CD8-positive, alpha-beta memory T cell (primary cell): ENCODE data around the gene SEZ6L. TPM values are rescaled to one million over a fixed set of nuclear protein-coding genes. Genes with fewer than 3 reads are reported as not detected.

Experiments used
- CTCF ChIA-PET: fragments of 350-600 bp; sonication (Branson Sonifier 250); formaldehyde crosslinking; loops from one replicate; lab custom pipeline; 2021; ENCODE audit warnings: antibody characterized with exemption; lab: Charles Lee
- POLR2A ChIA-PET: fragments of 350-600 bp; sonication (Branson Sonifier 250); formaldehyde crosslinking; loops from one replicate; lab custom pipeline; 2021; ENCODE audit warnings: antibody characterized with exemption; lab: Charles Lee
- DNase-seq, 5 donors: peaks; one replicate each; pipeline versions ENCODE4 v3.0.0 to v3.0.0-alpha.2; 2020 to 2022; ENCODE audit warnings: mixed read lengths in 1 of 5
- H3K27ac ChIP-seq: one replicate; pipeline ENCODE4 v1.7.0; 2013; ENCODE audit warnings: low read depth, mild to moderate bottlenecking, low read length, moderate library complexity
- H3K27me3 ChIP-seq: 2 replicates; pipeline ENCODE4 v1.7.0; 2013; ENCODE audit warnings: low read length, mild to moderate bottlenecking; ENCODE audit not compliant: insufficient read depth, poor library complexity, severe bottlenecking
- H3K36me3 ChIP-seq: 2 replicates; pipeline ENCODE4 v1.7.0; 2013; ENCODE audit warnings: mild to moderate bottlenecking, low read length, moderate library complexity; ENCODE audit not compliant: insufficient read depth
- H3K4me1 ChIP-seq: 2 replicates; pipeline ENCODE4 v1.7.0; 2013; ENCODE audit warnings: mild to moderate bottlenecking, low read length, moderate library complexity; ENCODE audit not compliant: insufficient read depth
- H3K4me3 ChIP-seq: 2 replicates; pipeline ENCODE4 v1.7.0; 2013; ENCODE audit warnings: mild to moderate bottlenecking, low read length
- H3K9me3 ChIP-seq: 2 replicates; pipeline ENCODE4 v1.7.0; 2013; ENCODE audit warnings: mild to moderate bottlenecking, low read length
- H3K27ac Mint-ChIP-seq, 8 donors: one replicate each; pipeline ENCODE4 v1.8.0; 2020 to 2021; ENCODE audit warnings: mixed read lengths in 8 of 8, mild to moderate bottlenecking in 6 of 8, inconsistent platforms in 3 of 8, moderate library complexity in 3 of 8
- H3K27me3 Mint-ChIP-seq, 2 donors: one replicate each; pipeline ENCODE4 v1.8.0; 2020 to 2021; ENCODE audit warnings: mixed read lengths in 2 of 2, mild to moderate bottlenecking in 1 of 2, moderate library complexity in 1 of 2
- H3K36me3 Mint-ChIP-seq, 3 donors: one replicate each; pipeline ENCODE4 v1.8.0; 2020 to 2021; ENCODE audit warnings: mixed read lengths in 3 of 3, inconsistent platforms in 1 of 3, mild to moderate bottlenecking in 1 of 3
- H3K4me1 Mint-ChIP-seq, 3 donors: one replicate each; pipeline ENCODE4 v1.8.0; 2020 to 2021; ENCODE audit warnings: mixed read lengths in 3 of 3, inconsistent platforms in 1 of 3, mild to moderate bottlenecking in 1 of 3
- H3K4me3 Mint-ChIP-seq, 7 donors: one replicate each; pipeline ENCODE4 v1.8.0; 2020 to 2021; ENCODE audit warnings: mixed read lengths in 7 of 7, mild to moderate bottlenecking in 6 of 7, moderate library complexity in 4 of 7, inconsistent platforms in 2 of 7
- H3K9me3 Mint-ChIP-seq, 5 donors: one replicate each; pipeline ENCODE4 v1.8.0; 2020 to 2022; ENCODE audit warnings: mixed read lengths in 5 of 5, mild to moderate bottlenecking in 3 of 5, moderate library complexity in 2 of 5, inconsistent platforms in 1 of 5
- polyA plus RNA-seq: library from polyadenylated mRNA; unstranded; fragments of 300-500 nt; fragmentation: Illumina TruSeq; gene quantifications from one replicate; pipeline ENCODE4 v1.2.3, GENCODE V29; 2021
- total RNA-seq, 2 experiments: library from RNA; stranded (reverse); gene quantifications; one replicate each; pipeline ENCODE4 v1.2.3, GENCODE V29; 2021

SEZ6L gene
- total and polyA plus RNA-seq, 3 experiments from 2014 or later = not detected

- peaks cover 18 to 42% of the 10 kb centered on the region in 2 donors for H3K27me3 Mint-ChIP-seq
- no peak overlapping the region for H3K27ac Mint-ChIP-seq
- no peak for DNase-seq
- H3K9me3 Mint-ChIP-seq = no peaks in the 10 kb centered on the region
- POLR2A ChIA-PET = no interaction called here
- CTCF ChIA-PET = interaction anchor here (1.8 kb wide), 1 partner anchor 25 kb away, joined by 4 read pairs; no protein-coding TSS in a partner anchor
- H3K9me3 ChIP-seq = no peaks in the 10 kb centered on the region
- no peak overlapping the region for H3K4me3 Mint-ChIP-seq
- peaks cover 6 to 7% (median 6%) of the 10 kb centered on the region in 3 donors for H3K4me1 Mint-ChIP-seq
- H3K27me3 ChIP-seq = peaks cover 4% of the 10 kb centered on the region
- no peak overlapping the region for H3K27ac ChIP-seq
- H3K4me3 ChIP-seq = no peak overlapping the region
- H3K36me3 ChIP-seq = no peaks in the 10 kb centered on the region
- H3K36me3 Mint-ChIP-seq = no peaks in the 10 kb centered on the region
- H3K4me1 ChIP-seq = peaks cover 7% of the 10 kb centered on the region
These were observed 188.0 kb downstream of the SEZ6L start for GRCh38 chr22:26357281-26357680.

- Mint-ChIP-seq H3K36me3 (no peaks in the 10 kb centered on the region), H3K4me3 (no peak overlapping the region), H3K9me3 (no peaks in the 10 kb centered on the region), H3K27ac (peak overlapping the region in 1 of 8 donors; percentile 65), H3K27me3 (peaks cover 19 to 42% of the 10 kb centered on the region in 2 donors), H3K4me1 (peaks cover 6 to 7% (median 6%) of the 10 kb centered on the region in 3 donors)
- H3K27ac ChIP-seq = no peak overlapping the region
- no peak for DNase-seq
- ChIA-PET POLR2A (no interaction called here), CTCF (interaction anchor here (1.8 kb wide), 1 partner anchor 26 kb away, joined by 4 read pairs; no protein-coding TSS in a partner anchor)
- peaks cover 4% of the 10 kb centered on the region for H3K27me3 ChIP-seq
- no peaks in the 10 kb centered on the region for H3K36me3 ChIP-seq
- H3K4me3 ChIP-seq = no peak overlapping the region
- H3K4me1 ChIP-seq = peaks cover 7% of the 10 kb centered on the region
- no peaks in the 10 kb centered on the region for H3K9me3 ChIP-seq
These were observed 188.6 kb downstream of the SEZ6L start for GRCh38 chr22:26357813-26358212.

GRCh38 chr22:26359156-26359555 is 189.9 kb downstream of the SEZ6L start:
- Histone ChIP-seq H3K27ac (no peak overlapping the region), H3K27me3 (peaks cover 4% of the 10 kb centered on the region), H3K9me3 (no peaks in the 10 kb centered on the region), H3K4me3 (no peak overlapping the region), H3K36me3 (no peaks in the 10 kb centered on the region), H3K4me1 (peaks cover 7% of the 10 kb centered on the region)
- ChIA-PET CTCF (interaction anchor here (1.8 kb wide), 1 partner anchor 27 kb away, joined by 4 read pairs; no protein-coding TSS in a partner anchor), POLR2A (no interaction called here)
- no peak overlapping the region for H3K4me3 Mint-ChIP-seq
- H3K27ac Mint-ChIP-seq = no peak overlapping the region
- no peak for DNase-seq
- H3K36me3 Mint-ChIP-seq = no peaks in the 10 kb centered on the region
- H3K9me3 Mint-ChIP-seq = no peaks in the 10 kb centered on the region
- peaks cover 6 to 7% (median 6%) of the 10 kb centered on the region in 3 donors for H3K4me1 Mint-ChIP-seq
- H3K27me3 Mint-ChIP-seq = peaks cover 19 to 34% of the 10 kb centered on the region in 2 donors

- Histone ChIP-seq H3K9me3 (no peaks in the 10 kb centered on the region), H3K27me3 (peaks cover 4% of the 10 kb centered on the region), H3K27ac (no peak overlapping the region), H3K4me1 (peaks cover 7% of the 10 kb centered on the region), H3K4me3 (no peak overlapping the region), H3K36me3 (no peaks in the 10 kb centered on the region)
- Mint-ChIP-seq H3K9me3 (no peaks in the 10 kb centered on the region), H3K4me3 (peak overlapping the region in 1 of 7 donors; percentile 5), H3K27me3 (peaks cover 13 to 29% of the 10 kb centered on the region in 2 donors), H3K36me3 (no peaks in the 10 kb centered on the region), H3K27ac (peak overlapping the region in 1 of 8 donors; percentile 40), H3K4me1 (peaks cover 6 to 7% (median 6%) of the 10 kb centered on the region in 3 donors)
- DNase-seq = peak; percentile 43 to 72 (median 52)
- ChIA-PET CTCF (no interaction called here), POLR2A (no interaction called here)
These were observed 191.1 kb downstream of the SEZ6L start for GRCh38 chr22:26360169-26360885.

DNA sequence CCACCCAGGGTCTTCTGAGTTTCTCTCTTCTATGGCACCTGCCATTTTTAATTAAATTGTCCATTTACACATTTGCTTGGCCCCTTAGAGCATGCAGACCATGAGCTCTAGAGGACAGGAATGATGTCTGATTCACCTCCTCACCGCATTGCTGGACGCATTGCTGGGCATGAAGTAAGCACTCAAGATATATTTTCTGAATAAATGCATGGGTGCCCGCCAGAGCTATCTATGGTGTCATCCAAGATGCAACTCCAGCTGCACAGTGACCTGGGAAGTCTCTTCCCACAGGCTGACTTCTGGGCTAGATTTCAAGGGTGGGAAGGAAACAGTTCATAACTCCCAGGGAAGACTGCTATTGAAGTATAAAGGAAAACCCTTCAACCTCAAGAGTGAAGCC is 193.2 kb downstream of the SEZ6L start:
- peaks cover 6 to 7% (median 6%) of the 10 kb centered on the region in 3 donors for H3K4me1 Mint-ChIP-seq
- H3K27me3 Mint-ChIP-seq = peaks cover 13 to 30% of the 10 kb centered on the region in 2 donors
- H3K4me3 ChIP-seq = no peak overlapping the region
- DNase-seq = no peak
- no peaks in the 10 kb centered on the region for H3K9me3 ChIP-seq
- H3K27ac ChIP-seq = no peak overlapping the region
- H3K36me3 ChIP-seq = no peaks in the 10 kb centered on the region
- peaks cover 4% of the 10 kb centered on the region for H3K27me3 ChIP-seq
- peaks cover 7% of the 10 kb centered on the region for H3K4me1 ChIP-seq
- ChIA-PET CTCF (no interaction called here), POLR2A (no interaction called here)
- H3K36me3 Mint-ChIP-seq = no peaks in the 10 kb centered on the region
- no peaks in the 10 kb centered on the region for H3K9me3 Mint-ChIP-seq
- H3K4me3 Mint-ChIP-seq = no peak overlapping the region
- H3K27ac Mint-ChIP-seq = peak overlapping the region in 2 of 8 donors; percentile 26 to 35

- ChIA-PET CTCF (interaction anchor here (0.8 to 2.6 kb wide), 10 partner anchors 8 to 420 kb away, joined by 3 to 15 read pairs (median 3); no protein-coding TSS in a partner anchor), POLR2A (interaction anchor here (0.6 kb wide), 2 partner anchors 308 to 390 kb away, joined by 3 read pairs; no protein-coding TSS in a partner anchor)
- H3K4me3 ChIP-seq = no peak overlapping the region
- H3K36me3 Mint-ChIP-seq = no peaks in the 10 kb centered on the region
- H3K27me3 Mint-ChIP-seq = peaks cover 14 to 32% of the 10 kb centered on the region in 2 donors
- peak; percentile 22 to 55 (median 38) for DNase-seq
- H3K4me1 Mint-ChIP-seq = peaks cover 6 to 7% (median 7%) of the 10 kb centered on the region in 3 donors
- peaks cover 7% of the 10 kb centered on the region for H3K4me1 ChIP-seq
- no peak overlapping the region for H3K4me3 Mint-ChIP-seq
- no peak overlapping the region for H3K27ac Mint-ChIP-seq
- no peaks in the 10 kb centered on the region for H3K9me3 ChIP-seq
- no peaks in the 10 kb centered on the region for H3K36me3 ChIP-seq
- no peak overlapping the region for H3K27ac ChIP-seq
- H3K27me3 ChIP-seq = peaks cover 4% of the 10 kb centered on the region
- H3K9me3 Mint-ChIP-seq = no peaks in the 10 kb centered on the region
These were observed 195.1 kb downstream of the SEZ6L start for GRCh38 chr22:26364066-26365015.

- Histone ChIP-seq H3K4me1 (no peaks in the 10 kb centered on the region), H3K27me3 (no peaks in the 10 kb centered on the region), H3K36me3 (no peaks in the 10 kb centered on the region), H3K27ac (no peak overlapping the region), H3K4me3 (no peak overlapping the region), H3K9me3 (no peaks in the 10 kb centered on the region)
- Mint-ChIP-seq H3K36me3 (no peaks in the 10 kb centered on the region), H3K27me3 (peaks cover 4 to 35% of the 10 kb centered on the region in 2 donors), H3K27ac (no peak overlapping the region), H3K4me3 (no peak overlapping the region), H3K9me3 (no peaks in the 10 kb centered on the region), H3K4me1 (peaks cover 0 to 1% (median 0%) of the 10 kb centered on the region in 3 donors)
- CTCF ChIA-PET = interaction anchor here (0.6 to 2.1 kb wide), 5 partner anchors 12 to 94 kb away, joined by 3 to 6 read pairs (median 4); no protein-coding TSS in a partner anchor
- POLR2A ChIA-PET = no interaction called here
- peak; percentile 30 to 62 (median 43) for DNase-seq
These were observed 198.4 kb downstream of the SEZ6L start for GRCh38 chr22:26367402-26368245.
